GM18508 (cell line): ENCODE data around the gene UGGT2.

Experiments used
- ATAC-seq: cut with Tn5 transposase; IDR thresholded peaks from one replicate; pipeline ENCODE4 v1.9.1; 2021; ENCODE audit warnings: moderate number of reproducible peaks; ENCODE audit not compliant: insufficient read depth, unreplicated experiment

The UGGT2 gene, protein sequence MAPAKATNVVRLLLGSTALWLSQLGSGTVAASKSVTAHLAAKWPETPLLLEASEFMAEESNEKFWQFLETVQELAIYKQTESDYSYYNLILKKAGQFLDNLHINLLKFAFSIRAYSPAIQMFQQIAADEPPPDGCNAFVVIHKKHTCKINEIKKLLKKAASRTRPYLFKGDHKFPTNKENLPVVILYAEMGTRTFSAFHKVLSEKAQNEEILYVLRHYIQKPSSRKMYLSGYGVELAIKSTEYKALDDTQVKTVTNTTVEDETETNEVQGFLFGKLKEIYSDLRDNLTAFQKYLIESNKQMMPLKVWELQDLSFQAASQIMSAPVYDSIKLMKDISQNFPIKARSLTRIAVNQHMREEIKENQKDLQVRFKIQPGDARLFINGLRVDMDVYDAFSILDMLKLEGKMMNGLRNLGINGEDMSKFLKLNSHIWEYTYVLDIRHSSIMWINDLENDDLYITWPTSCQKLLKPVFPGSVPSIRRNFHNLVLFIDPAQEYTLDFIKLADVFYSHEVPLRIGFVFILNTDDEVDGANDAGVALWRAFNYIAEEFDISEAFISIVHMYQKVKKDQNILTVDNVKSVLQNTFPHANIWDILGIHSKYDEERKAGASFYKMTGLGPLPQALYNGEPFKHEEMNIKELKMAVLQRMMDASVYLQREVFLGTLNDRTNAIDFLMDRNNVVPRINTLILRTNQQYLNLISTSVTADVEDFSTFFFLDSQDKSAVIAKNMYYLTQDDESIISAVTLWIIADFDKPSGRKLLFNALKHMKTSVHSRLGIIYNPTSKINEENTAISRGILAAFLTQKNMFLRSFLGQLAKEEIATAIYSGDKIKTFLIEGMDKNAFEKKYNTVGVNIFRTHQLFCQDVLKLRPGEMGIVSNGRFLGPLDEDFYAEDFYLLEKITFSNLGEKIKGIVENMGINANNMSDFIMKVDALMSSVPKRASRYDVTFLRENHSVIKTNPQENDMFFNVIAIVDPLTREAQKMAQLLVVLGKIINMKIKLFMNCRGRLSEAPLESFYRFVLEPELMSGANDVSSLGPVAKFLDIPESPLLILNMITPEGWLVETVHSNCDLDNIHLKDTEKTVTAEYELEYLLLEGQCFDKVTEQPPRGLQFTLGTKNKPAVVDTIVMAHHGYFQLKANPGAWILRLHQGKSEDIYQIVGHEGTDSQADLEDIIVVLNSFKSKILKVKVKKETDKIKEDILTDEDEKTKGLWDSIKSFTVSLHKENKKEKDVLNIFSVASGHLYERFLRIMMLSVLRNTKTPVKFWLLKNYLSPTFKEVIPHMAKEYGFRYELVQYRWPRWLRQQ (N-terminal part only)

DNA sequence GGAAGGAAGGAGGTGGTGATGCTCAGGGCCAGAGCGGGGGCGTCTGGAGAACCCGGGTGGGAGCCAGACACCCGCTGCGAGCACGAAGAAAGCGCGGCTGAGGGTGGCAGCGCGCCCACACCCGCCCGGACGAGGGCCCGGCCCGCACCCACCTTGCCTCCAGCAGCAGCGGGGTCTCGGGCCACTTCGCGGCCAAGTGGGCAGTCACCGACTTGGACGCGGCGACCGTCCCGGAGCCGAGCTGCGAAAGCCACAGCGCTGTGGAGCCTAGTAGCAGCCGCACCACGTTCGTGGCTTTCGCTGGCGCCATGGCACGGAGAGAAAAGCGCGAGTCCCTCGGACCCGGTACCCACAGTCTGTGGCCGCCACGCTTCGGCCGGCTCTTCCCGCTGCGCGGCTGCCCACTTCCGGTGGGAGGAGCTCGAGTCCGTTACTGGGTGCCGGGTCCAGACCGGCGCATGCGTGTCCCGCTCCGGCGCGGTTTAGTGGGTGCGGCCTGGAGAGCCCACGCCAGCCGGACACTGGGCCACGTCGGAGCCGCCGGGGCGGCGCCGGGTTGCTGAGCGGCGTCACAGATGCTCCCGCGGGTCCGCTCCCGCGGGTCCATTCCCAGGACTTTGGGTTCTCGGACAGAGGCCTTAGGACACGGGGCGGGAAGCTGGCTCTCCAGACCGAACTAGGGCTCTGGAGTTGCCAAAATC, at the start of gene UGGT2:
Gene UGGT2 (minus strand): TSS at position 399 of the 701 bp plus-strand sequence. CDS start 89 bp downstream, at position 310.
- peak; percentile 88 for ATAC-seq

GRCh38 chr13:96100457-96101220, 47.4 kb upstream of the UGGT2 start:
- ATAC-seq: no peak

GRCh38 chr13:96093296-96094006, 40.2 kb upstream of the UGGT2 start:
- ATAC-seq: no peak

DNA sequence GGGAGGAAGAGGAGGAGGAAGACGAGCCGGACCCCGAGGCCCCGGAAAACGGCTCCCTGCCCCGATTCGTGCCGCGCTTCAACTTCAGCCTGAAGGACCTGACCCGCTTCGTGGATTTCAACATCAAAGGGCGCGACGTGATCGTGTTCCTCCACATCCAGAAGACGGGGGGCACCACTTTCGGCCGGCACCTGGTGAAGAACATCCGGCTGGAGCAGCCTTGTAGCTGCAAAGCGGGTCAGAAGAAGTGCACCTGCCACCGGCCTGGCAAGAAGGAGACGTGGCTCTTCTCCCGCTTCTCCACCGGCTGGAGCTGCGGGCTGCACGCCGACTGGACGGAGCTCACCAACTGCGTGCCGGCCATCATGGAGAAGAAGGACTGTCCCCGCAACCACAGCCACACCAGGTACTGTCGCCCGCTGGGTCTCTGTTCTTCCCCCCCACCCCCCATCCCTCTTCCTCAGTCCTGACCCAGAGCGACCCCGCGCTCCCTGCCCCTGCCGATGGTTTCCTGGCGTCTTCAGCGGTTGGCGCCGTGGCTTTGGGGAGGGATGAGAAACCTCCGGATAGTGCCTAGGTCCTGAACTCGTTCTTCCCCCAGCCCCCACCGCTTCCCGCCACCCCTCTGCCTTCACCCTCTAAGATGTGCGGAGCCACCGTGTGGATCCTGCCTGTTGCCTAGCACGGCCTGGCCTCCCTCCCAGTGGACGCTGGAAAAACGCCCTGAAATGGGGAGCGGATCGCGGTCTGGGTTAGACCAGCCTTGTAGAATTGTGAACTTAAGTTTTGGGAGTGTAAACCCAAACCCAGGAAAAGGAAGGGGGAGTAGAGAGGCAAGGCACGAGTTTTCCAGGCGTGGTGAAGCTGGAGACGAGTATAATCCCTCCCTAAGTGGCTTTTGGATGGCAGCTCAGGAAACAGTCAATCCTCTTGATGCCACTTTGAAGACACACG, 38.2 kb upstream of the UGGT2 start:
- ATAC-seq: no peak

- ATAC-seq: no peak
Observed at GRCh38 chr13:96090240-96091101, 37.3 kb upstream of the UGGT2 start.

DNA sequence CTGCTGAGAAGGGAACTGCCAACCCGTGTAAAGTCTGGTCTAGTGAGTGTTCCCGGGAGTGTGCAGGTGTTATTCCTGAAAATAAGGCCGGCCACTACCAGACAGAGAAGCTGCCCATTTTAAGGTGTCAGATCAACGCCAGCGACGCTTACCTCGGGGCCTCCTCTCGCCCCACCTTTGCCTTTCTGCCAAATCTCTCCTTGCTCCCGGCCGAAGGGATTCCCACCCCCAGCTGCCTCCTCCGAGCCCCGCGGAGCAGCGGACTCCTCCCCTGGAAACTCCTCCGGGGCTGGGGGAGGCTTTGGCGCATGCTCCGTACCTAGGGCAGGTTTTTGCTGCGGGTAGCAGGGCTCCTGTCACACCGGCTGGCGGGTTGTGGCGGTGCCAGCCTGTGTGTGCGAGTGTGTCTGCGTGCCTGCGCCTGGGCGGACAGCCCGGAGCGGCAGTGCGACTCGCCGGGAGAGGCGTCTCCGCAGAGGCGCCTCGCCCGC, 36.6 kb upstream of the UGGT2 start, which contains the start of gene HS6ST3:
Gene HS6ST3 (plus strand): TSS at position 359 of the 491 bp plus-strand sequence.
- ATAC-seq: no peak

DNA sequence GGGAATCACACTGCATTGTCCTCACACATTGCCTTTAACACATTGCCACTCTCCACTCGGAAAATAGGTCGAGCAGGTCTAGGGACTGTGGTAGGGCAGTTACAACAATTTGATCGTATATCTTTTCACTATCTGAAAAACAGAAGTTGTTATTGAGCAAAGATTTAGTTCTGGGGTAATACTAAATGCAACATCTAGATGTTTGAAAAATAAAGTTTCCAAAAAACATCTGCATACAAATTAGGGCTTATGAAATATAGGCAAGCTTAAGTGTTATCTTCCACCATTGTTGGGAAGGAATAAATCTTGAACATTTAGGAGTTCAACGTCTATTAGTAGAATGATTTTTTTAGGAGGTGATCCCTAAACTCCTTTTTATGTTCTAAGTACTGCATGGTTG, 35.9 kb upstream of the UGGT2 start:
- no peak for ATAC-seq

DNA sequence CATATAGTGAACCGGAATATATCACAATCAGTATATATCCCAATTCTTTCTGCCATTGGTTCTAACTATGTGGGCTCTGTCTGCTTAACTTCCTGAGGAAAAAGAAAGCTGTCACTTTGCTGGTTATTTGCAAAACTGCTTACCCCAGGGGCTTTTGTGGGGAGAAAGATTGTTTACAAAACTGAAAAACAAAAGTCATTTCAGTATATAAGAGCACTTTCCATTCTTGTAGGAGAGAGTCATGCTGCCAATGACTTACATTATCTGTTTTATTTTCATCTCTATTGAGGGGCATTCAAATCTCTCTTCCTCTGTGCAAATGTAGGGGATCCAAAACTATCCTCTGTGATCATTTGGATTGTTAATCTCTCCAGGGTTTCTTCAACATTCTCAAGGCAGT, 33.5 kb upstream of the UGGT2 start:
- ATAC-seq: no peak

- ATAC-seq: no peak
Observed at GRCh38 chr13:96082640-96083039, 29.4 kb upstream of the UGGT2 start.

- ATAC-seq: no peak
Observed at GRCh38 chr13:96081888-96082287, 28.7 kb upstream of the UGGT2 start.

DNA sequence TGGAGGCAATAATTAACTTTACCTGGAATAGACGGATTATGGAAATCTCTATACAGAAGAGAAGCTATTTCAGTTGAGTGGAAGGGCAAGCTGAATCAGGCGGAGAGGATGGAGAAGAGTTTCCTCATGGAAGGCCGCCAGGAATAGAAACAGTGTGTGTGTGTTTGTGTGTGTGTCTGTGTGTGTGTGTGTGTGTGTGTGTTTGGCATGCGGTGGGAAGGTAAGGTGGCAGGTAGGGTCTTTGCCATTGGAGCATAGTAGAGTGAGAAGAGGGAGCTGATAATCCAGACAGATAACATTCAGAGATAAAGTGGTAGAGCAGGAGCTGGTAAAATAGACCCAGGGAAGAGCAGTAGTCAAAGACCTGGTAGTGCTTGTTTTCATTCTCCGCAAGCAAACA, 27.5 kb upstream of the UGGT2 start:
- no peak for ATAC-seq

GRCh38 chr13:96075953-96076543, 22.8 kb upstream of the UGGT2 start:
- peak; percentile 60 for ATAC-seq

GRCh38 chr13:96072392-96072791, 19.2 kb upstream of the UGGT2 start:
- no peak for ATAC-seq

DNA sequence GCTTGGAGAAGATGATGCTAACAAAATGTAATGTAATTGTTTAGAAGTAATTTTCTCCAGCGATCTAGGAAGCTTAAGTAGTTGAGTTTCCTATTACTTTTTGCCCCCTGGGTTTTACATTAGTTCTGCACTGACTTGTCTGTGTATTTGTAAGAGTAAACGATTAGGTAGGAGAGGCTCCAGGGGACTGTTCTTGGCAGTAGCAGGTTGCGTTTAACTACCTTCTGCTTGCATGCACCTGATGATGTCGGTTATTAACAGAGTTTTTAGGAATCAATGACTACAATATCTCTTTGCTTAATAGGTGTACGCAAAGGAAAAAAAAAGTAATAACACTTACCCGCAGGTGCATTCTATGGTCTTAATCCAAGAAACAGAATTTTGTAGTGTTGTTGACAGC, 18.3 kb upstream of the UGGT2 start:
- ATAC-seq: no peak

GRCh38 chr13:96068729-96069128, 15.5 kb upstream of the UGGT2 start:
- no peak for ATAC-seq

GRCh38 chr13:96065849-96066248, 12.6 kb upstream of the UGGT2 start:
- no peak for ATAC-seq
